ENCODE data around the gene MLH1. TPM values are rescaled to one million over a fixed set of nuclear protein-coding genes. Genes with fewer than 3 reads are reported as not detected.

Gene MLH1
- total and polyA plus RNA-seq, 12 donors: 17.2 to 111 (median 33.3) TPM

GRCh38 chr3:37071921-37072320 is 78.6 kb downstream of the MLH1 start:
- intact Hi-C loops (cut with DNase I): no loop called here
- Histone ChIP-seq H3K27ac (no peak overlapping the region), H3K4me1 (replicated peaks in 1 of 2) (peaks cover 0 to 6% of the 10 kb centered on the region in 2 donors), H3K36me3 (replicated peaks in 1 of 2) (peaks cover 0 to 7% of the 10 kb centered on the region in 2 donors), H3K9me3 (replicated peaks in 1 of 3) (no peaks in the 10 kb centered on the region), H3K4me3 (no peak overlapping the region), H3K27me3 (no peaks in the 10 kb centered on the region)
- 92 to 100% (median 94%) methylated on average over 3 of the region's 3 CpGs for WGBS, 4 donors
- no peak for DNase-seq
- TF ChIP-seq, protein P1, sequence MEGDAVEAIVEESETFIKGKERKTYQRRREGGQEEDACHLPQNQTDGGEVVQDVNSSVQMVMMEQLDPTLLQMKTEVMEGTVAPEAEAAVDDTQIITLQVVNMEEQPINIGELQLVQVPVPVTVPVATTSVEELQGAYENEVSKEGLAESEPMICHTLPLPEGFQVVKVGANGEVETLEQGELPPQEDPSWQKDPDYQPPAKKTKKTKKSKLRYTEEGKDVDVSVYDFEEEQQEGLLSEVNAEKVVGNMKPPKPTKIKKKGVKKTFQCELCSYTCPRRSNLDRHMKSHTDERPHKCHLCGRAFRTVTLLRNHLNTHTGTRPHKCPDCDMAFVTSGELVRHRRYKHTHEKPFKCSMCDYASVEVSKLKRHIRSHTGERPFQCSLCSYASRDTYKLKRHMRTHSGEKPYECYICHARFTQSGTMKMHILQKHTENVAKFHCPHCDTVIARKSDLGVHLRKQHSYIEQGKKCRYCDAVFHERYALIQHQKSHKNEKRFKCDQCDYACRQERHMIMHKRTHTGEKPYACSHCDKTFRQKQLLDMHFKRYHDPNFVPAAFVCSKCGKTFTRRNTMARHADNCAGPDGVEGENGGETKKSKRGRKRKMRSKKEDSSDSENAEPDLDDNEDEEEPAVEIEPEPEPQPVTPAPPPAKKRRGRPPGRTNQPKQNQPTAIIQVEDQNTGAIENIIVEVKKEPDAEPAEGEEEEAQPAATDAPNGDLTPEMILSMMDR (IDR thresholded peaks at IDR 0.05): no peak
- TF ChIP-seq POLR2A (IDR thresholded peaks at IDR 0.05): no peak

DNA sequence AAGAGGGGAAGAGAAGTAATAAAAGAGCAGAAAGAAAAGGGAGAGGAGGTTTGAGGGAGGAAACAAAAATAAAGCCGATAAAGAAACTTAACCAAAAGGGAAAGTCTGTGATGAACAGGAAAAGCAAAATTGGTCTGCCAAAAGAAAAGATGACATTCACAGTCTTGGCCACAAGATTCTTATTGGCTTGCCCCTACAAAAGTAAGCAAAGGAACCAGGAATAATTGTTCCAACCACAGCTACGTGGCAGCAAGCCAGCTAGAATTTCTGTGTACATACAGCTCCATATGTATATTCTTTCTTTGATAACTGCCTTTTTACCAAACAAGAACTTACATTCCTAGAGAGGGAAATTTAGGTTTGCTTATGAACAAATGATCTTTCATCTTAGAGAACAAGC is 79.6 kb downstream of the MLH1 start:
- H3K4me3 ChIP-seq: no peak overlapping the region
- whole genome bisulfite sequencing, 4 donors: 49 to 65% (median 61%) methylated on average over 2 of the region's 2 CpGs
- TF ChIP-seq, protein P1 (IDR thresholded peaks at IDR 0.05): no peak
- TF ChIP-seq POLR2A (IDR thresholded peaks at IDR 0.05): no peak
- no peaks in the 10 kb centered on the region for H3K9me3 ChIP-seq (replicated peaks in 1 of 3)
- intact Hi-C loops (cut with DNase I): no loop called here
- peaks cover 0 to 6% of the 10 kb centered on the region in 2 donors for H3K4me1 ChIP-seq (replicated peaks in 1 of 2)
- H3K36me3 ChIP-seq (replicated peaks in 1 of 2): peaks cover 0 to 7% of the 10 kb centered on the region in 2 donors
- H3K27me3 ChIP-seq: no peaks in the 10 kb centered on the region
- H3K27ac ChIP-seq: no peak overlapping the region
- DNase-seq: no peak

DNA sequence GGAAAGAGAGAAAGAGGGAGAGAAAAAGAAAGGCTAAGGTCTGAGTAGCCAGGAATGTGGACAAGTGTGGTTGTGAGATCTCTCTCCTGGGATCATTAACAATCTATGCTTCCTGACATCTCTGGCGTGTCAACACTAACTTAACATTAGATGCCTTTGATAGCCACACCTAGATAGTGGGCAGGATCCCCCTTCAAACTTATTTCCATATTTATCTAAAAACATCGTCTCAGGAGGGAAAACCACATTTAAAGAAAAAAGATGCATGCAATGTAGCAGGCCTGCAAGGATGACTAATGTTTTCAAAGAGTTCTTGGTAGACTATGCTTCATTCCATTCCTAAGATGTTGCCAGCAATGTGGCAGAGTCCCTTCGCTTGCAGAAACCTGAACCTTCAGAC is 80.9 kb downstream of the MLH1 start:
- 61 to 87% (median 75%) methylated on average over 3 of the region's 3 CpGs for WGBS, 4 donors
- Histone ChIP-seq H3K27me3 (no peaks in the 10 kb centered on the region), H3K4me1 (replicated peaks in 1 of 2) (peaks cover 0 to 6% of the 10 kb centered on the region in 2 donors), H3K4me3 (no peak overlapping the region), H3K27ac (no peak overlapping the region), H3K9me3 (replicated peaks in 1 of 3) (no peaks in the 10 kb centered on the region), H3K36me3 (replicated peaks in 1 of 2) (peaks cover 0 to 7% of the 10 kb centered on the region in 2 donors)
- intact Hi-C loops (cut with DNase I): no loop called here
- TF ChIP-seq, protein P1 (IDR thresholded peaks at IDR 0.05): no peak
- no peak for TF ChIP-seq POLR2A (IDR thresholded peaks at IDR 0.05)
- DNase-seq: no peak

GRCh38 chr3:37075955-37076354 is 82.6 kb downstream of the MLH1 start:
- WGBS, 4 donors: 92 to 100% (median 97%) methylated on average over 1 of the region's 1 CpG
- H3K27ac ChIP-seq: no peak overlapping the region

More at GRCh38 chr3:37075955-37076354, 82.6 kb downstream of the MLH1 start:
- no peaks in the 10 kb centered on the region for H3K27me3 ChIP-seq
- no peak overlapping the region for H3K4me3 ChIP-seq
- H3K4me1 ChIP-seq (replicated peaks in 1 of 2): peaks cover 0 to 6% of the 10 kb centered on the region in 2 donors
- no peak for DNase-seq
- H3K36me3 ChIP-seq (replicated peaks in 1 of 2): peaks cover 0 to 7% of the 10 kb centered on the region in 2 donors
- intact Hi-C loops (cut with DNase I): no loop called here
- H3K9me3 ChIP-seq (replicated peaks in 1 of 3): no peaks in the 10 kb centered on the region
- no peak for TF ChIP-seq POLR2A (IDR thresholded peaks at IDR 0.05)
- TF ChIP-seq, protein P1 (IDR thresholded peaks at IDR 0.05): no peak
